Measurements from ENCODE around the gene FAM163B.

FAM163B gene

DNA sequence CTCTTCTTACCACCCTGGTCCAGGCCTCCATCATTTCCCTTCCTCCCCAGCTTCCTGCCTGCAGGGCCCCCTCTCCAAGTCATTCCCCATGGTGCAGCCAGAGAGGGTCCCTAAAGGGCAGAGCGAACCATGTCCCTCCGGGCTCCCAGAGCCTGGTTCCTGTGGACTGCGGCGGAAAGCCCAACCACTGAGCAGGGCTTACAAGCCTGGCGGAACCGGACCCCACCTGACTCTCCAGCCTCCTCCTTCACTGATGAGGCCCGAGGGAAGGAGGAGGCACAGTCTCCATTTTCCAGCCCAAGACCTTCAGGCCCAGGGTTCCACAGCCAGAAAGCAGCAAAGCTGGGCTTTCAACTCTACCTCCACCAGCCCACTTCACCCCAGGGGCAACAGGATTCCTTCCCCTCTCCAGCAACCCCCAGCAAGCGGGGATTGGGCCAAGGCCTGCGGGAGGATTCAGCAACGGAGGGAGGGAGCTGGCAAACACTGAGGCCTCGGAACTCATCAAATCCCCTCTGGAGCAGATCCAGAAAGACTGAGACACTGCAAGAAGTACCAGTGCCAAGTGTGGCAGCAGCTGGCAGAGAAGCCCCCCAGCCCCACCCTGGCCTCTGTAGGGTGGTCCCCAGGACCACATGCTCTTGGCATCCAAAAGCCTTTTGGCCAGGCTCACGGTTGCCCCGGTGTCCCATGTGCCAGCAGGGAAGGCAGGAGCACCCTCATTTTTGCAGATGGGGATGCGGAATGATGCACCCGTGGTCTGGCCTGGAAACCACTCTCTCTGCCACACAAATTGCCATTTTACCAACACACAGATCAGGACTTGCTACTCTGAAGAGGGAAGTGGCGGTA lies 3.1 kb downstream of the FAM163B start:
- no peak overlapping the region for H3K27ac ChIP-seq (ENCODE audit: low read depth, low read length)
- H3K27me3 ChIP-seq (ENCODE audit: control insufficient read depth, low read length) = peaks cover 19% of the 10 kb centered on the region
- H3K4me1 ChIP-seq (ENCODE audit: control insufficient read depth, low read length) = peaks cover 13% of the 10 kb centered on the region
- no peaks in the 10 kb centered on the region for H3K9me2 ChIP-seq (replicated peaks; ENCODE audit: control insufficient read depth, low read length)
- no peaks in the 10 kb centered on the region for H3F3A ChIP-seq (ENCODE audit: control insufficient read depth, insufficient read depth)
- no peaks in the 10 kb centered on the region for H3K9me3 ChIP-seq (ENCODE audit: control insufficient read depth, insufficient read depth, low read length)
- TF ChIP-seq CTCF (IDR thresholded peaks at IDR 0.05; ENCODE audit: low read depth, low read length, poor library complexity, severe bottlenecking) (no peak), EZH2phosphoT487 (IDR thresholded peaks at IDR 0.05; ENCODE audit: borderline replicate concordance, low read length) (no peak)
- H4K20me1 ChIP-seq (ENCODE audit: control insufficient read depth, insufficient read depth, low read depth, low read length) = no peaks in the 10 kb centered on the region
- H3K4me3 ChIP-seq (ENCODE audit: low read length) = no peak overlapping the region
- no peak overlapping the region for H3K4me2 ChIP-seq (ENCODE audit: low read length)
- H3K36me3 ChIP-seq (ENCODE audit: control insufficient read depth, low read length) = no peaks in the 10 kb centered on the region
- no peaks in the 10 kb centered on the region for H3K79me2 ChIP-seq (ENCODE audit: control insufficient read depth, low read length)

DNA sequence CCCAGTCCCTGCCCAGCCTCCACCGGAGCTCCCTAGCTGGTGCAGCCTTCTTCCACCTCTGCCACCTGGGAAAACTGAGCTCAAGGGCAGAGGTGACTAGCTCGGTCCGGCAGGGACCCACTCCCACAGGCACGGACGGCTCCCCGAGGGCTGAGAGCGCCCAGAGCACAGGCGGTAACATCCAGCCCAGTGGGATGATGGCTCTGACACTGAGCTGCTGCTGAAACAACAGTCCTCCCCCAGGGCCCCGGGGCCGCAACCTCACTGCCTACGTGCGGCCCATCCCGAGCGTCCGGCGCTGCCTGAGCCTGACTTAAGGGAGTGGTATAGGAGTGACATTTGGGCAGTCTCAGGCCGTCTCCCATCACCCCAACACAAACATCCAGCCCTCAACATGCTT lies 3.7 kb downstream of the FAM163B start:
- Histone ChIP-seq H3F3A (ENCODE audit: control insufficient read depth, insufficient read depth) (no peaks in the 10 kb centered on the region), H3K4me3 (ENCODE audit: low read length) (no peak overlapping the region), H3K4me2 (ENCODE audit: low read length) (no peak overlapping the region), H3K27me3 (ENCODE audit: control insufficient read depth, low read length) (peaks cover 13% of the 10 kb centered on the region), H3K9me3 (ENCODE audit: control insufficient read depth, insufficient read depth, low read length) (no peaks in the 10 kb centered on the region), H3K36me3 (ENCODE audit: control insufficient read depth, low read length) (no peaks in the 10 kb centered on the region), H4K20me1 (ENCODE audit: control insufficient read depth, insufficient read depth, low read depth, low read length) (no peaks in the 10 kb centered on the region), H3K27ac (ENCODE audit: low read depth, low read length) (no peak overlapping the region), H3K4me1 (ENCODE audit: control insufficient read depth, low read length) (peaks cover 13% of the 10 kb centered on the region), H3K9me2 (replicated peaks; ENCODE audit: control insufficient read depth, low read length) (no peaks in the 10 kb centered on the region), H3K79me2 (ENCODE audit: control insufficient read depth, low read length) (no peaks in the 10 kb centered on the region)
- TF ChIP-seq CTCF (IDR thresholded peaks at IDR 0.05; ENCODE audit: low read depth, low read length, poor library complexity, severe bottlenecking) = no peak
- TF ChIP-seq EZH2phosphoT487 (IDR thresholded peaks at IDR 0.05; ENCODE audit: borderline replicate concordance, low read length) = no peak

DNA sequence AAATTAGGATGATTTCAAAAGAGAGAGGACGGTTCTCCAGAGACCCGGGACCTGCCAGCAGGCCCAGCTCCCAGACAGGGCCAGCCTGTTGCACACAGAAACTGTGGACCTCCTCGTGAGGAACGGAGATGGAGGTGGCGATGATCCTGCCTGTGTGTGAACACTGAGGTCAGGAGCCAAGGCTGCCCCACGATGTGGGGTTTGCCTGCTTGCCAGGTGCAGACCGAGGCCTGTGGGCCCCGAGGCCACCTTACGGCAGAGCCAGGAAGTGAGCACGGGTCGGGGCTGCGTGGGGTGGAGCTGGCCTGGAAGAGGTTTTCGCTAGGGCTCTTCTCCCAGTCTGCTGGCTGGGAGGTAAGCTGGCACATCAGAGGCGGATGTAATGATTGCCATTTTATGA lies 4.3 kb downstream of the FAM163B start:
- H3K36me3 ChIP-seq (ENCODE audit: control insufficient read depth, low read length) = no peaks in the 10 kb centered on the region
- TF ChIP-seq CTCF (IDR thresholded peaks at IDR 0.05; ENCODE audit: low read depth, low read length, poor library complexity, severe bottlenecking) = no peak
- TF ChIP-seq EZH2phosphoT487 (IDR thresholded peaks at IDR 0.05; ENCODE audit: borderline replicate concordance, low read length) = no peak
- peak overlapping the region; percentile 37 for H3K4me2 ChIP-seq (ENCODE audit: low read length)
- H3K27ac ChIP-seq (ENCODE audit: low read depth, low read length) = no peak overlapping the region
- peaks cover 13% of the 10 kb centered on the region for H3K4me1 ChIP-seq (ENCODE audit: control insufficient read depth, low read length)
- no peaks in the 10 kb centered on the region for H3K79me2 ChIP-seq (ENCODE audit: control insufficient read depth, low read length)
- H3K27me3 ChIP-seq (ENCODE audit: control insufficient read depth, low read length) = peaks cover 12% of the 10 kb centered on the region
- no peaks in the 10 kb centered on the region for H3K9me2 ChIP-seq (replicated peaks; ENCODE audit: control insufficient read depth, low read length)
- H4K20me1 ChIP-seq (ENCODE audit: control insufficient read depth, insufficient read depth, low read depth, low read length) = no peaks in the 10 kb centered on the region
- no peak overlapping the region for H3K4me3 ChIP-seq (ENCODE audit: low read length)
- H3K9me3 ChIP-seq (ENCODE audit: control insufficient read depth, insufficient read depth, low read length) = no peaks in the 10 kb centered on the region
- H3F3A ChIP-seq (ENCODE audit: control insufficient read depth, insufficient read depth) = no peaks in the 10 kb centered on the region

Data from DOHH2 (cell line).